Spleen (tissue), 11 donors: ENCODE results near the gene NT5E. TPM values are rescaled to one million over a fixed set of nuclear protein-coding genes. Genes with fewer than 3 reads are reported as not detected.
A peak's percentile ranks its signal among the peaks of the same experiment; 100 is the strongest.
"Not testable (repeated sequence)": the region's sequence is repeated elsewhere in the genome, so short reads cannot be mapped to it uniquely, and the experiment has no call there.

Experiments used
- DNase-seq: peaks from one replicate; pipeline ENCODE4 v3.0.0-alpha.2; 2020
- H3K27ac ChIP-seq, 8 donors: fragments of 200-600 bp; sonication (generic) in 7 of 8; 1 replicate in 4 of 8; 2 replicates in 4 of 8; pipeline versions ENCODE4 v1.5.0 to v1.8.0; 2016 to 2021; ENCODE audit warnings: inconsistent platforms in 4 of 8, mild to moderate bottlenecking in 4 of 8, moderate library complexity in 1 of 8
- H3K27me3 ChIP-seq, 7 donors: fragments of 200-600 bp; sonication (generic) in 6 of 7; replicated peaks in 1 of 7; 1 replicate in 4 of 7; 2 replicates in 3 of 7; pipeline versions ENCODE4 v1.5.0 to v1.8.0; 2016 to 2021; ENCODE audit warnings: inconsistent platforms in 3 of 7, mild to moderate bottlenecking in 1 of 7
- H3K36me3 ChIP-seq, 6 donors: fragments of 200-600 bp; sonication (generic) in 5 of 6; 1 replicate in 4 of 6; 2 replicates in 2 of 6; pipeline versions ENCODE4 v1.5.0 to v1.8.0; 2016 to 2021; ENCODE audit warnings: inconsistent platforms in 2 of 6
- H3K4me1 ChIP-seq, 6 donors: fragments of 200-600 bp; sonication (generic) in 5 of 6; 1 replicate in 3 of 6; 2 replicates in 3 of 6; pipeline versions ENCODE4 v1.5.0 to v1.8.0; 2016 to 2021; ENCODE audit warnings: inconsistent platforms in 3 of 6
- H3K4me3 ChIP-seq, 8 donors: fragments of 200-600 bp; sonication (generic) in 7 of 8; 1 replicate in 4 of 8; 2 replicates in 4 of 8; pipeline versions ENCODE4 v1.5.0 to v1.8.0; 2016 to 2021; ENCODE audit warnings: inconsistent platforms in 4 of 8, mild to moderate bottlenecking in 4 of 8, moderate library complexity in 2 of 8
- H3K9me3 ChIP-seq, 8 donors: fragments of 200-600 bp; sonication (generic) in 7 of 8; 1 replicate in 4 of 8; 2 replicates in 4 of 8; pipeline versions ENCODE4 v1.5.0 to v1.8.0; 2016 to 2021; ENCODE audit warnings: inconsistent platforms in 4 of 8
- POLR2A ChIP-seq, 3 donors: fragments of 450-650 bp; IDR thresholded peaks; one replicate each; pipeline ENCODE4 v1.5.1; 2017; ENCODE audit warnings: antibody characterized with exemption in 3 of 3, mild to moderate bottlenecking in 1 of 3
- POLR2AphosphoS5 ChIP-seq, 3 donors: sonication (generic); formaldehyde crosslinking; IDR thresholded peaks; one replicate each; pipeline ENCODE4 v1.5.1; 2017; ENCODE audit warnings: antibody characterized with exemption in 3 of 3
- WGBS, 5 donors: extraction: QIAGEN DNeasy Blood & Tissue Kit in 3 of 5; methylation state at CpG; one replicate each; pipeline versions ENCODE4 v1.1.5 to v1.1.7; 2013 to 2018; 5-methylcytosine and 5-hydroxymethylcytosine counted together
- intact Hi-C: fragments of 100-400 bp; cut with DNase I; formaldehyde crosslinking; loops from one replicate; pipeline ENCODE4 v1.15.0; 2023; ENCODE audit warnings: low total_unique reads
- polyA plus RNA-seq, 3 donors: library from polyadenylated mRNA; stranded (reverse); fragments of 200-250 nt; gene quantifications; one replicate each; pipeline ENCODE4 v1.2.1, GENCODE V29; 2013
- total RNA-seq, 7 donors: library from RNA; depleted of rRNA in 3 of 7; stranded (reverse); fragments of >200 nt in 3 of 7; fragmentation: NEBNext Ultra II Directional in 4 of 7; extraction: Animal tissue kit (Norgen Biotek cat#: 25700) in 4 of 7; gene quantifications; one replicate each; pipeline versions ENCODE4 v1.1.0 to v1.2.1, GENCODE V29; 2016 to 2021
- TF ChIP-seq, protein P1 (sequence below), 11 experiments: fragments of 200-600 bp in 7 of 11; fragments of 450-650 bp in 4 of 11; sonication (generic) in 4 of 11; IDR thresholded peaks in 8 of 11; conservative IDR thresholded peaks in 3 of 11; 1 replicate in 7 of 11; 2 replicates in 4 of 11; pipeline versions ENCODE4 v1.4.0 to v1.8.0; 2016 to 2021; ENCODE audit warnings: antibody characterized with exemption in 11 of 11, inconsistent platforms in 4 of 11, mild to moderate bottlenecking in 1 of 11
- donor health status: healthy with polysubstance abuse.
- donor health status: DM: no; HTN: no; CAD: no; lungs with moderate emphysema.
- donor health status: DM: no; HTN: no; CAD: no.
- donor health status: Bipolar disorder and iron deficiency.
- donor health status: healthy.
- donor health status: DM: no; HTN: no; CAD: no.
- donor health status: DM: yes; HTN: yes; CAD: no.

The NT5E gene
- total and polyA plus RNA-seq, 10 donors: 8.4 to 32.2 (median 19.1) TPM

- Histone ChIP-seq H3K27me3 (no peaks in the 10 kb centered on the region), H3K4me1 (peaks cover 0 to 26% (median 16%) of the 10 kb centered on the region in 6 donors), H3K36me3 (no peaks in the 10 kb centered on the region), H3K4me3 (no peak overlapping the region), H3K9me3 (peaks cover 0 to 3% (median 0%) of the 10 kb centered on the region in 8 donors), H3K27ac (peak overlapping the region in 1 of 8 donors; percentile 5)
- WGBS, 5 donors: 70 to 79% (median 76%) methylated on average over 7 of the region's 7 CpGs
- DNase-seq: no peak
- no peak for TF ChIP-seq POLR2A (IDR thresholded peaks at IDR 0.05)
- TF ChIP-seq, protein P1, sequence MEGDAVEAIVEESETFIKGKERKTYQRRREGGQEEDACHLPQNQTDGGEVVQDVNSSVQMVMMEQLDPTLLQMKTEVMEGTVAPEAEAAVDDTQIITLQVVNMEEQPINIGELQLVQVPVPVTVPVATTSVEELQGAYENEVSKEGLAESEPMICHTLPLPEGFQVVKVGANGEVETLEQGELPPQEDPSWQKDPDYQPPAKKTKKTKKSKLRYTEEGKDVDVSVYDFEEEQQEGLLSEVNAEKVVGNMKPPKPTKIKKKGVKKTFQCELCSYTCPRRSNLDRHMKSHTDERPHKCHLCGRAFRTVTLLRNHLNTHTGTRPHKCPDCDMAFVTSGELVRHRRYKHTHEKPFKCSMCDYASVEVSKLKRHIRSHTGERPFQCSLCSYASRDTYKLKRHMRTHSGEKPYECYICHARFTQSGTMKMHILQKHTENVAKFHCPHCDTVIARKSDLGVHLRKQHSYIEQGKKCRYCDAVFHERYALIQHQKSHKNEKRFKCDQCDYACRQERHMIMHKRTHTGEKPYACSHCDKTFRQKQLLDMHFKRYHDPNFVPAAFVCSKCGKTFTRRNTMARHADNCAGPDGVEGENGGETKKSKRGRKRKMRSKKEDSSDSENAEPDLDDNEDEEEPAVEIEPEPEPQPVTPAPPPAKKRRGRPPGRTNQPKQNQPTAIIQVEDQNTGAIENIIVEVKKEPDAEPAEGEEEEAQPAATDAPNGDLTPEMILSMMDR (IDR thresholded peaks at IDR 0.05 in 8 of 11, conservative IDR thresholded peaks at IDR 0.05 in 3 of 11): no peak
- TF ChIP-seq POLR2AphosphoS5 (IDR thresholded peaks at IDR 0.05): no peak
- intact Hi-C loops: no loop called here
These were observed 47.0 kb upstream of the NT5E start for GRCh38 chr6:85402922-85403321.

DNA sequence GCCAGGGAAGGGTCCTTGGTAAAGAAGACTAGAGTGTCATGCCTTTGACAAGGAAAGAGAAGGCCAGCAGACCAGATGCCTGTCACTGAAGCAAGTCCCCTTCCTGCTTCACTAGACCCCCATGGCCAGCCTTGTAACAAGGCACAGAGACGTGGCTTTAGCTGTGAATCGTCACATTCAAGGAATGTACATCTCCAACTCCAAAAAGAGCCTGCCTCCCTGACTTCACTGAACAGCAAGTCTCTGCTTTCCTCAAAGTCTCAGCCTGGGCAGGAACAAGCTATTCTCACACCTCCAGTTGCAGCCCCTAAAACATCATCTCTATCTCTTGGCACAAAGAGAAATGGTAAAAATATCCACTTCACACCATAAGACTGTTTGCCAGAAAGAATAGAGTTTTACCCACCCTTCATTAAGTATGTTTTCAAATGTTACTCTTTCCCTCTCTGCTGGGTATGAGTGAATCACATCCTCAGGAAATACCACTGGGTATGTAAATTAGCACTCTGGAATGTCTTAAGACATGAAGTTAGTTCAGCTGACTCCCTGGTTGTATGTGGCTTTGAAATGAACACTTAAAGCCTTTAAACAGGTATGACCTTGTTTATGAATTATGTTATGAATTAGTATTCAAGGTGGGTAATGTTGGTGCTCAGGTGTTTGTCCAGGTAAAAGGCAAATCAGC is 46.4 kb upstream of the NT5E start:
- Histone ChIP-seq H3K36me3 (no peaks in the 10 kb centered on the region), H3K27me3 (no peaks in the 10 kb centered on the region), H3K4me3 (no peak overlapping the region), H3K27ac (peak overlapping the region in 1 of 8 donors; percentile 5), H3K9me3 (no peaks in the 10 kb centered on the region), H3K4me1 (peaks cover 0 to 26% (median 16%) of the 10 kb centered on the region in 6 donors)
- WGBS, 5 donors: 60 to 85% (median 73%) methylated on average over 2 of the region's 2 CpGs
- TF ChIP-seq POLR2AphosphoS5 (IDR thresholded peaks at IDR 0.05) (no peak), POLR2A (IDR thresholded peaks at IDR 0.05) (no peak)
- TF ChIP-seq, protein P1 (IDR thresholded peaks at IDR 0.05 in 8 of 11, conservative IDR thresholded peaks at IDR 0.05 in 3 of 11): no peak
- no peak for DNase-seq
- intact Hi-C loops: no loop called here

DNA sequence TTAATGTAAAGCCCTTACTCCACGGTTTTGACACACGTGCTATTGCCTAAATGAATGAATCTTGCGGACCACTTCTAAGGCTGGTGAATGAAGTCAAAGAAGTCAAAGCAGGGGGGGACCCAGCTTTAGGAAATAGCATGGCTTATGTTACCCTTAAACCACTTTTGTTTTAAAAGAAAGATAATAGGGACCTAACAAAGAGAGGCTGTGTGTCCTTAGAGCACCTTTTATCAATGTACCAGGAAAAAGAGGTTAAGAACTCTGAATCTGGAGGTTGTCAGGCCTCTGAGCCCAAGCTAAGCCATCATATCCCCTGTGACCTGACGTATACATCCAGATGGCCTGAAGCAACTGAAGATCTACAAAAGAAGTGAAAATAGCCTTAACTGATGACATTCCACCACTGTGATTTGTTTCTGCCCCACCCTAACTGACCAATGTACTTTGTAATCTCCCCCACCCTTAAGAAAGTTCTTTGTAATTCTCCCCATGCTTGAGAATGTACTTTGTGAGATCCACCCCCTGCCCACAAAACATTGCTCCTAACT is 45.8 kb upstream of the NT5E start:
- H3K4me3 ChIP-seq, H3K27me3 ChIP-seq, DNase-seq, H3K36me3 ChIP-seq, H3K9me3 ChIP-seq, intact Hi-C loops: not testable (repeated sequence)
- peaks cover 0 to 26% (median 16%) of the 10 kb centered on the region in 6 donors for H3K4me1 ChIP-seq
- 79 to 85% (median 83%) methylated on average over 4 of the region's 4 CpGs for WGBS, 5 donors
- peak overlapping the region in 1 of 8 donors; percentile 5 for H3K27ac ChIP-seq

GRCh38 chr6:85404564-85405174 is 45.2 kb upstream of the NT5E start:
- H3K27me3 ChIP-seq: no peaks in the 10 kb centered on the region
- DNase-seq: no peak
- no peak for TF ChIP-seq POLR2AphosphoS5 (IDR thresholded peaks at IDR 0.05)
- TF ChIP-seq POLR2A (IDR thresholded peaks at IDR 0.05): no peak
- peaks cover 0 to 26% (median 16%) of the 10 kb centered on the region in 6 donors for H3K4me1 ChIP-seq
- H3K9me3 ChIP-seq: no peaks in the 10 kb centered on the region
- H3K36me3 ChIP-seq: no peaks in the 10 kb centered on the region
- H3K4me3 ChIP-seq: no peak overlapping the region
- H3K27ac ChIP-seq: no peak overlapping the region
- intact Hi-C loops: no loop called here
- 84 to 88% (median 86%) methylated on average over 12 of the region's 12 CpGs for WGBS, 5 donors
